ENCODE data around the gene EFCAB6. TPM values are rescaled to one million over a fixed set of nuclear protein-coding genes. Genes with fewer than 3 reads are reported as not detected.

EFCAB6 gene
- total RNA-seq, 1 experiment from 2014 or later, result 2.5 TPM

DNA sequence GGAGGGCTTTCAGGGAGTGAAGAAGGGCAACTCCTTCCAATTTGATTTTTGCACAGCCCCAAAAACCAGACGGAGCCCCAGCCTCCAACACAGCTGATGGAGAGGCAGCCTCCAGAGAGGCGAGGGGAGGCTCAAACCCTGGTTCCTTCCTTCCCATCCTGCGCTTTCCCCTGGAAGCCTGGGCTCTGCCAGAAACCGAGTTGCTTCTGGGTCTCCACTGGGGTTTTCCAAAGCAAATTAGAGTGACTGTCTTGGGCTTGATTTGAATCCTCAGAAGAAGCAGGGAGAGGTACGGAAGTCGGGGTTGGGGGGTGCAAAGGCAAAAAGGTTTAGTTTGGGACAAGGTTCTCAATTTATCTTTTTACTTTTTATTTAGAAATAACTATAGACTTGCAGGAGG lies 271.1 kb downstream of the EFCAB6 start:
- Histone ChIP-seq H3K36me3 (ENCODE audit: low read depth) (no peaks in the 10 kb centered on the region), H2AFZ (no peak overlapping the region), H3K9me2 (ENCODE audit: insufficient read depth) (no peaks in the 10 kb centered on the region), H3K4me1 (replicated peaks; ENCODE audit: insufficient read depth) (no peaks in the 10 kb centered on the region), H4K20me1 (ENCODE audit: insufficient read depth) (no peaks in the 10 kb centered on the region; the same call in 1 of the 2 replicates), H3F3A (ENCODE audit: insufficient read depth, low read depth) (no peaks in the 10 kb centered on the region), H3K9me3 (ENCODE audit: insufficient read depth, low read depth) (no peaks in the 10 kb centered on the region), H3K4me2 (no peak overlapping the region), H3K27me3 (ENCODE audit: insufficient read depth, low read depth) (peaks cover 100% of the 10 kb centered on the region), H3K79me2 (ENCODE audit: low read depth) (no peaks in the 10 kb centered on the region), H3K4me3 (no peak overlapping the region), H3K27ac (no peak overlapping the region)
- intact Hi-C loops (cut with micrococcal nuclease; ENCODE audit: unreplicated experiment), result no loop called here
- TF ChIP-seq EZH2 (IDR thresholded peaks at IDR 0.05; ENCODE audit: low read depth) (no peak), CTCF (conservative IDR thresholded peaks at IDR 0.05) (no peak)
- DNase-seq, result no peak
- ChIA-PET CTCF (interaction anchor here (0.7 kb wide), 1 partner anchor 12 kb away, joined by 4 read pairs; no protein-coding TSS in a partner anchor), POLR2A (ENCODE audit: unreplicated experiment) (no interaction called here)
- no TSS peak for BruUV-seq (replicated peaks)

DNA sequence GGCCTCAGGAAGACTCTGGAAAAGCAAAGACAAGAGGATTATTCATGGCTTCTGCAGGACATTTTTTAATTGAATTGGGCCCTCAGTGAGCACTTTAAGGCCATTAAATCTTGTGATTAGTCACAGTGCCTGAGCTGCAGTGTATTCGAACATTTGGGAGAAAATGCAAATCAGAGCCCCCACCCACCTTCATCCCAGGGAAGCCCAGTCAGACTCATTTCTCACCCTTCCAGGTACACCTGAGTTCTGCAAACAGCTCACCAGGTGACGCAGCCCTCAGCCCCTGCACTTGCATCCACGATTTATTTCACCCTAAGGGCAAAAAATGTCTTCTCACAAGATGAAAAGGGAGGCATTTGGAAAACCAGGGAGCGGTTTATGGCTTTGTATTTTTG lies 271.6 kb downstream of the EFCAB6 start:
- Histone ChIP-seq H4K20me1 (ENCODE audit: insufficient read depth) (no peaks in the 10 kb centered on the region; the same call in 1 of the 2 replicates), H3K4me3 (no peak overlapping the region), H3K27me3 (ENCODE audit: insufficient read depth, low read depth) (peaks cover 100% of the 10 kb centered on the region), H3K79me2 (ENCODE audit: low read depth) (no peaks in the 10 kb centered on the region), H3F3A (ENCODE audit: insufficient read depth, low read depth) (no peaks in the 10 kb centered on the region), H3K4me1 (replicated peaks; ENCODE audit: insufficient read depth) (no peaks in the 10 kb centered on the region), H3K36me3 (ENCODE audit: low read depth) (no peaks in the 10 kb centered on the region), H2AFZ (no peak overlapping the region), H3K9me3 (ENCODE audit: insufficient read depth, low read depth) (no peaks in the 10 kb centered on the region), H3K9me2 (ENCODE audit: insufficient read depth) (no peaks in the 10 kb centered on the region), H3K27ac (no peak overlapping the region), H3K4me2 (no peak overlapping the region)
- no peak for DNase-seq
- intact Hi-C loops (cut with micrococcal nuclease; ENCODE audit: unreplicated experiment), result no loop called here
- TF ChIP-seq CTCF (conservative IDR thresholded peaks at IDR 0.05) (no peak), EZH2 (IDR thresholded peaks at IDR 0.05; ENCODE audit: low read depth) (no peak)
- POLR2A ChIA-PET (ENCODE audit: unreplicated experiment), result no interaction called here
- CTCF ChIA-PET, result no interaction called here
- no TSS peak for BruUV-seq (replicated peaks)

- Histone ChIP-seq H3K9me2 (ENCODE audit: insufficient read depth) (no peaks in the 10 kb centered on the region), H3K4me2 (no peak overlapping the region), H3K27me3 (ENCODE audit: insufficient read depth, low read depth) (peaks cover 100% of the 10 kb centered on the region), H3K4me1 (replicated peaks; ENCODE audit: insufficient read depth) (no peaks in the 10 kb centered on the region), H3K27ac (no peak overlapping the region), H3K79me2 (ENCODE audit: low read depth) (no peaks in the 10 kb centered on the region), H3K4me3 (no peak overlapping the region), H2AFZ (no peak overlapping the region), H3K36me3 (ENCODE audit: low read depth) (no peaks in the 10 kb centered on the region), H4K20me1 (ENCODE audit: insufficient read depth) (no peaks in the 10 kb centered on the region; the same call in 1 of the 2 replicates), H3F3A (ENCODE audit: insufficient read depth, low read depth) (no peaks in the 10 kb centered on the region), H3K9me3 (ENCODE audit: insufficient read depth, low read depth) (no peaks in the 10 kb centered on the region)
- ChIA-PET CTCF (no interaction called here), POLR2A (ENCODE audit: unreplicated experiment) (no interaction called here)
- no TSS peak for BruUV-seq (replicated peaks)
- intact Hi-C loops (cut with micrococcal nuclease; ENCODE audit: unreplicated experiment), result no loop called here
- TF ChIP-seq CTCF (conservative IDR thresholded peaks at IDR 0.05) (no peak), EZH2 (IDR thresholded peaks at IDR 0.05; ENCODE audit: low read depth) (no peak)
- DNase-seq, result no peak
Observed at GRCh38 chr22:43539572-43540528, 272.3 kb downstream of the EFCAB6 start.

All from PC-9 (cell line).